MM.1S (cell line): ENCODE measurements around the gene TRNT1.

Experiments used
- DNase-seq: peaks from one replicate; pipeline ENCODE4 v3.0.0-alpha.2; 2015
- H2AFZ ChIP-seq: fragments of 300-600 bp; sonication (generic); 2 replicates; pipeline ENCODE4 v1.6.0; 2016; ENCODE audit warnings: antibody characterized with exemption, low read length
- H3F3A ChIP-seq: fragments of 300-600 bp; sonication (generic); 2 replicates; pipeline ENCODE4 v1.6.1; 2016; ENCODE audit warnings: mild to moderate bottlenecking, antibody characterized with exemption, low read length, moderate library complexity, mixed read lengths; ENCODE audit not compliant: insufficient read depth
- H3K27ac ChIP-seq: fragments of 300-600 bp; sonication (generic); 2 replicates; pipeline ENCODE4 v1.5.1; 2016; ENCODE audit warnings: mild to moderate bottlenecking, low read length
- H3K27me3 ChIP-seq: fragments of 300-600 bp; sonication (generic); replicated peaks from 2 replicates; pipeline ENCODE4 v1.6.0; 2016; ENCODE audit warnings: low read length; ENCODE audit not compliant: insufficient read depth
- H3K36me3 ChIP-seq: fragments of 300-600 bp; sonication (generic); replicated peaks from 2 replicates; pipeline ENCODE4 v1.6.1; 2016; ENCODE audit warnings: mild to moderate bottlenecking, low read length, mixed read lengths; ENCODE audit not compliant: insufficient read depth
- H3K4me1 ChIP-seq: fragments of 300-600 bp; sonication (generic); 2 replicates; pipeline ENCODE4 v1.6.1; 2016; ENCODE audit warnings: low read length, mixed read lengths
- H3K4me2 ChIP-seq: fragments of 300-600 bp; sonication (generic); 2 replicates; pipeline ENCODE4 v1.6.0; 2016; ENCODE audit warnings: low read depth, low read length
- H3K4me3 ChIP-seq: fragments of 300-600 bp; sonication (generic); 2 replicates; pipeline ENCODE4 v1.5.1; 2016; ENCODE audit warnings: low read length, mixed read lengths
- H3K79me2 ChIP-seq: fragments of 300-600 bp; sonication (generic); 2 replicates; pipeline ENCODE4 v1.6.1; 2016; ENCODE audit warnings: mixed run types, low read length, mixed read lengths
- H3K9ac ChIP-seq: fragments of 300-600 bp; sonication (generic); 2 replicates; pipeline ENCODE4 v1.6.1; 2016; ENCODE audit warnings: low read length, mixed read lengths
- H3K9me2 ChIP-seq: fragments of 300-600 bp; sonication (generic); replicated peaks from 2 replicates; pipeline ENCODE4 v1.6.1; 2016; ENCODE audit warnings: mild to moderate bottlenecking, low read length, mixed read lengths; ENCODE audit not compliant: insufficient read depth
- H3K9me3 ChIP-seq: fragments of 300-600 bp; sonication (generic); replicated peaks from 2 replicates; pipeline ENCODE4 v1.6.1; 2016; ENCODE audit warnings: mild to moderate bottlenecking, low read length, mixed read lengths; ENCODE audit not compliant: insufficient read depth
- H4K20me1 ChIP-seq: fragments of 300-600 bp; sonication (generic); 2 replicates; pipeline ENCODE4 v1.6.1; 2016; ENCODE audit warnings: mild to moderate bottlenecking, low read length, moderate library complexity, mixed read lengths; ENCODE audit not compliant: insufficient read depth
- CTCF ChIP-seq: fragments of 300-600 bp; sonication (generic); IDR thresholded peaks from 2 replicates; pipeline ENCODE4 v1.5.1; 2016; ENCODE audit warnings: antibody characterized with exemption, low read length, mixed read lengths
- EZH2 ChIP-seq: fragments of 300-600 bp; sonication (generic); optimal IDR thresholded peaks from 2 replicates; pipeline ENCODE3; 2017; ENCODE audit warnings: low read depth, mild to moderate bottlenecking, antibody characterized with exemption, low read length, mixed read lengths
- EZH2phosphoT487 ChIP-seq: fragments of 300-600 bp; sonication (generic); IDR thresholded peaks from 2 replicates; pipeline ENCODE4 v1.6.1; 2018; ENCODE audit warnings: antibody characterized with exemption, low read length

Gene TRNT1

GRCh38 chr3:3134750-3135448 is 8.2 kb downstream of the TRNT1 start:
- H4K20me1 ChIP-seq, result no peaks in the 10 kb centered on the region

GRCh38 chr3:3137526-3137925 is 10.8 kb downstream of the TRNT1 start:
- no peak for DNase-seq
- Histone ChIP-seq H3K9me3 (no peaks in the 10 kb centered on the region), H3K4me3 (no peak overlapping the region), H3K4me1 (no peaks in the 10 kb centered on the region), H3K79me2 (peaks cover 29% of the 10 kb centered on the region), H3K36me3 (no peaks in the 10 kb centered on the region), H3K9me2 (no peaks in the 10 kb centered on the region), H3K9ac (no peak overlapping the region), H3K4me2 (no peak overlapping the region), H4K20me1 (no peaks in the 10 kb centered on the region), H3K27ac (no peak overlapping the region), H3K27me3 (no peaks in the 10 kb centered on the region), H3F3A (no peaks in the 10 kb centered on the region), H2AFZ (no peak overlapping the region)
- no peak for TF ChIP-seq EZH2
- TF ChIP-seq EZH2phosphoT487, result no peak
- no peak for TF ChIP-seq CTCF

More at GRCh38 chr3:3134750-3135448, 8.2 kb downstream of the TRNT1 start:
- Histone ChIP-seq H3K27ac (no peak overlapping the region), H3K4me2 (no peak overlapping the region), H3K36me3 (no peaks in the 10 kb centered on the region), H3K79me2 (peaks cover 29% of the 10 kb centered on the region), H2AFZ (no peak overlapping the region), H3K27me3 (no peaks in the 10 kb centered on the region), H3K9me3 (no peaks in the 10 kb centered on the region), H3K4me3 (no peak overlapping the region), H3K9ac (no peak overlapping the region), H3K4me1 (no peaks in the 10 kb centered on the region), H3K9me2 (no peaks in the 10 kb centered on the region), H3F3A (no peaks in the 10 kb centered on the region)
- no peak for TF ChIP-seq EZH2
- TF ChIP-seq EZH2phosphoT487, result no peak
- no peak for TF ChIP-seq CTCF
- no peak for DNase-seq

GRCh38 chr3:3141939-3142338 is 15.2 kb downstream of the TRNT1 start:
- no peak overlapping the region for H3K9ac ChIP-seq
- H3K79me2 ChIP-seq, result no peaks in the 10 kb centered on the region
- no peaks in the 10 kb centered on the region for H4K20me1 ChIP-seq
- TF ChIP-seq EZH2, result no peak
- TF ChIP-seq CTCF, result no peak
- no peak for TF ChIP-seq EZH2phosphoT487
- H3K27ac ChIP-seq, result no peak overlapping the region
- DNase-seq, result no peak
- no peak overlapping the region for H3K4me2 ChIP-seq
- no peaks in the 10 kb centered on the region for H3K9me2 ChIP-seq
- H3F3A ChIP-seq, result no peaks in the 10 kb centered on the region
- no peaks in the 10 kb centered on the region for H3K9me3 ChIP-seq
- H2AFZ ChIP-seq, result no peak overlapping the region
- no peaks in the 10 kb centered on the region for H3K4me1 ChIP-seq
- H3K27me3 ChIP-seq, result no peaks in the 10 kb centered on the region
- H3K4me3 ChIP-seq, result no peak overlapping the region
- no peaks in the 10 kb centered on the region; the same call in 1 of the 2 replicates for H3K36me3 ChIP-seq
